GM21381 (cell line): ENCODE measurements around the gene MLLT1.

ENCODE experiments used
- ATAC-seq: cut with Tn5 transposase; IDR thresholded peaks from one replicate; pipeline ENCODE4 v1.9.1; 2021; ENCODE audit warnings: mild to moderate bottlenecking, moderate library complexity; ENCODE audit not compliant: unreplicated experiment

The MLLT1 gene

GRCh38 chr19:6260376-6260775, 19.4 kb downstream of the MLLT1 start:
- ATAC-seq = no peak

- no peak for ATAC-seq
Measured at GRCh38 chr19:6259312-6259861, 20.4 kb downstream of the MLLT1 start.

GRCh38 chr19:6258812-6259311, 20.9 kb downstream of the MLLT1 start:
- ATAC-seq = no peak

- ATAC-seq = no peak
Measured at GRCh38 chr19:6253954-6254733, 25.6 kb downstream of the MLLT1 start.

GRCh38 chr19:6252066-6252465, 27.7 kb downstream of the MLLT1 start:
- no peak for ATAC-seq

- ATAC-seq = no peak
Measured at GRCh38 chr19:6250909-6251308, 28.9 kb downstream of the MLLT1 start.

GRCh38 chr19:6250024-6250615, 29.7 kb downstream of the MLLT1 start:
- ATAC-seq = no peak

GRCh38 chr19:6249296-6249695, 30.5 kb downstream of the MLLT1 start:
- ATAC-seq = no peak

GRCh38 chr19:6248844-6249243, 30.9 kb downstream of the MLLT1 start:
- ATAC-seq = no peak

- ATAC-seq = no peak
Measured at GRCh38 chr19:6248341-6248740, 31.4 kb downstream of the MLLT1 start.

GRCh38 chr19:6247007-6247288, 32.8 kb downstream of the MLLT1 start:
- ATAC-seq = no peak

- ATAC-seq = no peak
Measured at GRCh38 chr19:6246174-6247006, 33.4 kb downstream of the MLLT1 start.

GRCh38 chr19:6242677-6243076, 37.1 kb downstream of the MLLT1 start:
- no peak for ATAC-seq

GRCh38 chr19:6241680-6242377, 37.9 kb downstream of the MLLT1 start:
- ATAC-seq = no peak

- ATAC-seq = no peak
Measured at GRCh38 chr19:6241056-6241455, 38.7 kb downstream of the MLLT1 start.

- no peak for ATAC-seq
Measured at GRCh38 chr19:6239871-6240676, 39.7 kb downstream of the MLLT1 start.

- no peak for ATAC-seq
Measured at GRCh38 chr19:6239401-6239844, 40.4 kb downstream of the MLLT1 start.

GRCh38 chr19:6238643-6239281, 41.0 kb downstream of the MLLT1 start:
- ATAC-seq = no peak

- no peak for ATAC-seq
Measured at GRCh38 chr19:6238256-6238642, 41.5 kb downstream of the MLLT1 start.
